H9 (cell line): ENCODE data around the gene SLC34A1. TPM values are rescaled to one million over a fixed set of nuclear protein-coding genes. Genes with fewer than 3 reads are reported as not detected.
A peak's percentile ranks its signal among the peaks of the same experiment; 100 is the strongest.

ENCODE experiments used
- DNase-seq: peaks from one replicate; pipeline ENCODE4 v3.0.0-alpha.2; 2017
- H2AFZ ChIP-seq: one replicate; pipeline ENCODE4 v1.6.1; 2013; ENCODE audit warnings: mild to moderate bottlenecking, low read length, control low read depth, moderate library complexity
- H2AK5ac ChIP-seq: 2 replicates; pipeline ENCODE4 v1.6.1; 2013; ENCODE audit warnings: low read length, control low read depth, mixed read lengths; ENCODE audit not compliant: insufficient read length
- H2BK120ac ChIP-seq: one replicate; pipeline ENCODE4 v1.6.1; 2013; ENCODE audit warnings: low read depth, mild to moderate bottlenecking, low read length, control low read depth, inconsistent platforms; ENCODE audit not compliant: poor library complexity, severe bottlenecking
- H2BK12ac ChIP-seq: 2 replicates; pipeline ENCODE4 v1.6.1; 2013; ENCODE audit warnings: low read length, control low read depth, mixed read lengths, low read depth; ENCODE audit not compliant: insufficient read length
- H2BK15ac ChIP-seq: 2 replicates; pipeline ENCODE4 v1.6.1; 2013; ENCODE audit warnings: low read depth, low read length, control low read depth
- H2BK20ac ChIP-seq: one replicate; pipeline ENCODE4 v1.6.1; 2013; ENCODE audit warnings: low read depth, mild to moderate bottlenecking, low read length, control low read depth, inconsistent platforms; ENCODE audit not compliant: poor library complexity, severe bottlenecking
- H2BK5ac ChIP-seq: 2 replicates; pipeline ENCODE4 v1.6.1; 2013; ENCODE audit warnings: low read length, control low read depth, mixed read lengths; ENCODE audit not compliant: insufficient read length
- H3K14ac ChIP-seq: 2 replicates; pipeline ENCODE4 v1.6.1; 2013; ENCODE audit warnings: low read length, control low read depth; ENCODE audit not compliant: insufficient read depth
- H3K18ac ChIP-seq: 2 replicates; pipeline ENCODE4 v1.6.1; 2013; ENCODE audit warnings: low read depth, mild to moderate bottlenecking, mixed read lengths, low read length, control low read depth; ENCODE audit not compliant: insufficient read length
- H3K23ac ChIP-seq: 2 replicates; pipeline ENCODE4 v1.6.1; 2013; ENCODE audit warnings: low read length, control low read depth, mixed read lengths, low read depth; ENCODE audit not compliant: insufficient read length
- H3K23me2 ChIP-seq: 2 replicates; pipeline ENCODE4 v1.6.1; 2013; ENCODE audit warnings: low read depth, mild to moderate bottlenecking, mixed read lengths, low read length, control low read depth; ENCODE audit not compliant: insufficient read length, poor library complexity, severe bottlenecking
- H3K27ac ChIP-seq: 2 replicates; pipeline ENCODE4 v1.5.1; 2013; ENCODE audit warnings: low read length, control low read depth, mixed read lengths, low read depth; ENCODE audit not compliant: insufficient read length
- H3K27me3 ChIP-seq: 2 replicates; pipeline ENCODE4 v1.6.1; 2013; ENCODE audit warnings: low read length, control low read depth, inconsistent platforms; ENCODE audit not compliant: insufficient read depth
- H3K4ac ChIP-seq: 2 replicates; pipeline ENCODE4 v1.6.1; 2013; ENCODE audit warnings: low read depth, mild to moderate bottlenecking, control low read depth, inconsistent platforms, low read length, moderate library complexity
- H3K4me1 ChIP-seq: 2 replicates; pipeline ENCODE4 v1.6.1; 2013; ENCODE audit warnings: low read length, control low read depth, inconsistent platforms; ENCODE audit not compliant: insufficient read depth
- H3K4me2 ChIP-seq: 2 replicates; pipeline ENCODE4 v1.6.1; 2013; ENCODE audit warnings: low read length, control low read depth, mixed read lengths; ENCODE audit not compliant: insufficient read length, insufficient read depth
- H3K56ac ChIP-seq: 2 replicates; pipeline ENCODE4 v1.6.1; 2013; ENCODE audit warnings: low read depth, mild to moderate bottlenecking, mixed read lengths, low read length, control low read depth; ENCODE audit not compliant: insufficient read length
- H3K79me1 ChIP-seq: 2 replicates; pipeline ENCODE4 v1.6.1; 2013; ENCODE audit warnings: low read depth, mild to moderate bottlenecking, moderate library complexity, low read length, control low read depth, inconsistent platforms; ENCODE audit not compliant: insufficient read depth, poor library complexity, severe bottlenecking
- H3K79me2 ChIP-seq: 2 replicates; pipeline ENCODE4 v1.6.1; 2013; ENCODE audit warnings: low read length, control low read depth, inconsistent platforms; ENCODE audit not compliant: insufficient read depth
- H3K9ac ChIP-seq: 2 replicates; pipeline ENCODE4 v1.6.1; 2013; ENCODE audit warnings: low read length, control low read depth, mixed read lengths; ENCODE audit not compliant: insufficient read length; ENCODE audit errors: extremely low read depth
- H3K9me3 ChIP-seq: one replicate; pipeline ENCODE4 v1.6.1; 2013; ENCODE audit warnings: low read depth, low read length, inconsistent platforms; ENCODE audit not compliant: control insufficient read depth
- H3T11ph ChIP-seq: one replicate; pipeline ENCODE4 v1.6.1; 2013; ENCODE audit warnings: mild to moderate bottlenecking, low read length, control low read depth, inconsistent platforms
- H4K20me1 ChIP-seq: one replicate; pipeline ENCODE4 v1.6.1; 2013; ENCODE audit not compliant: control insufficient read depth, insufficient read length, insufficient read depth
- H4K5ac ChIP-seq: 2 replicates; pipeline ENCODE4 v1.6.1; 2013; ENCODE audit warnings: low read depth, mild to moderate bottlenecking, mixed read lengths, low read length, control low read depth; ENCODE audit not compliant: insufficient read length
- H4K8ac ChIP-seq: replicated peaks from 2 replicates; pipeline ENCODE4 v1.6.1; 2013; ENCODE audit warnings: low read length, control low read depth, mixed read lengths, low read depth; ENCODE audit not compliant: insufficient read length
- H4K91ac ChIP-seq: 2 replicates; pipeline ENCODE4 v1.6.1; 2013; ENCODE audit warnings: low read depth, mild to moderate bottlenecking, moderate library complexity, mixed read lengths, low read length, control low read depth; ENCODE audit not compliant: insufficient read length
- H3K27ac Mint-ChIP-seq, 3 experiments: 2 replicates in 2 of 3; 3 replicates in 1 of 3; pipeline ENCODE4 v1.8.0; 2020 to 2021; ENCODE audit warnings: mixed read lengths in 3 of 3, mild to moderate bottlenecking in 1 of 3, moderate library complexity in 1 of 3
- H3K27me3 Mint-ChIP-seq: 2 replicates; pipeline ENCODE4 v1.8.0; 2021; ENCODE audit warnings: low read depth, mild to moderate bottlenecking, moderate library complexity, mixed read lengths
- H3K36me3 Mint-ChIP-seq, 3 experiments: 2 replicates in 2 of 3; 3 replicates in 1 of 3; pipeline ENCODE4 v1.8.0; 2020 to 2021; ENCODE audit warnings: low read depth in 3 of 3, mixed read lengths in 3 of 3; ENCODE audit not compliant: insufficient read depth in 1 of 3
- H3K4me1 Mint-ChIP-seq, 2 experiments: 2 replicates each; pipeline ENCODE4 v1.8.0; 2020; ENCODE audit warnings: mixed read lengths in 2 of 2
- H3K4me3 Mint-ChIP-seq, 2 experiments: 2 replicates in 1 of 2; 3 replicates in 1 of 2; pipeline ENCODE4 v1.8.0; 2020 to 2021; ENCODE audit warnings: mild to moderate bottlenecking in 2 of 2, mixed read lengths in 2 of 2, moderate library complexity in 1 of 2
- H3K9me3 Mint-ChIP-seq, 2 experiments: 2 replicates in 1 of 2; 3 replicates in 1 of 2; pipeline ENCODE4 v1.8.0; 2020; ENCODE audit warnings: mild to moderate bottlenecking in 2 of 2, mixed read lengths in 2 of 2, moderate library complexity in 1 of 2
- WGBS: extraction: QIAGEN DNeasy Blood & Tissue Kit; methylation state at CpG from one replicate; pipeline ENCODE4 v1.1.7; 2013; ENCODE audit warnings: missing lambda C conversion rate, low lambda C conversion rate, mixed read lengths; ENCODE audit not compliant: insufficient read length; ENCODE audit errors: extremely low coverage; 5-methylcytosine and 5-hydroxymethylcytosine counted together
- total RNA-seq: library from RNA; stranded (reverse); gene quantifications from 2 replicates; pipeline ENCODE4 v1.2.1, GENCODE V29; 2021
- TF ChIP-seq, protein P1 (sequence below): fragments of 200-600 bp; sonication (generic); conservative IDR thresholded peaks from 3 replicates; pipeline ENCODE4 v1.8.0; 2021; ENCODE audit warnings: antibody characterized with exemption, mild to moderate bottlenecking

SLC34A1 gene
- total RNA-seq, 1 experiment from 2014 or later: not detected

DNA sequence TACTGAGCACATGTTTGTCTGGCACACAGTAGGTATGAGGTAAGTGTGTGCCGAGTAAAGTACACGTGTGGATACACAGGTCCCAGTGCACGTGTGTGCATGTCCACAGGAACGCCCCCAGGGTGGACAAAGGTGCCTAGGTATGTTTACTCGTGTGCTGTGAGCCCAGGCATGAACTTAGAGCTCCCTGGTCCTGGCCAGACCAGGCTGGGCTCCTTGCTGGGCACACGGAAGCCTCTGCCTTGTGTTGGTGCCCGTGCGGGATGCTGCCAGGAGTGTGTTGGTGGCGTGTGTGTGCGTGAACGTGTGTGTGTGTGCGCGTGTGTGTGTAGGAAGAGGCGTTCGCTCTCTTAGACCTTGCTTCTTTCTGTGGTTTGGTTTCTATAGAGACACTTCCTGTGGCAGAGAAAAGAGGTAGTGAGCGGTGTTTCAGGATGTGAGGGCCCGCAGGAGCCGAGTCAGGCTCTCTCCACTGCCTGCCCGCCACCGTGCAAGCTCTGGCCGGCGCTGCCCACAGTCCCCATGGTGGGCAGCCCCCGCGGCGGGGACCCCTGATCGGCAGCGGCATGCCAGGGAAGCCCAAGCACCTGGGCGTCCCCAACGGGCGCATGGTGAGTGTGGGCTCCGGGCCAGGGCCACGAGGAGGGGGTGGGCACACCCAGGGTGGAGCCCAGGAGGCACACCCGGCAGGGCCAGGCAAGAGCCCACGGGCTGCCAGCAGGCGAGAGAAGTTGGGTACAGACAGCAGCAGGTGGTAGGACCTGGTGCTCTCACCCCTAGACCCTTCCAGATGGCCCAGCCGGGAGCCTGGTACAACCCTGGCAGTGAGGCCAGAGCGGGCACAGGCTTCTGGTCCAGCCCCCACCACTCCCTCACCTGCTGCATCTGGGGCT lies 26.5 kb upstream of the SLC34A1 start, which contains the start of gene RGS14:
Gene RGS14 (plus strand): TSS at position 466 of the 893 bp plus-strand sequence. CDS start 101 bp downstream, at position 567.
- Histone ChIP-seq H3K23ac (no peak within 1 kb of the TSS), H3K4me2 (no peak within 1 kb of the TSS), H3K9me3 (no peaks in the 10 kb centered on the region), H2BK12ac (no peak within 1 kb of the TSS), H2BK120ac (no peak within 1 kb of the TSS), H2BK5ac (no peak within 1 kb of the TSS), H3K9ac (no peak within 1 kb of the TSS), H3K18ac (no peak within 1 kb of the TSS), H4K8ac (no peak within 1 kb of the TSS), H4K20me1 (no peaks in the 10 kb centered on the region), H3K14ac (no peak within 1 kb of the TSS; the same call in 1 of the 2 replicates), H4K91ac (no peak within 1 kb of the TSS), H3K4me1 (peaks cover 4% of the 10 kb centered on the region; the same call in 1 of the 2 replicates), H3K27me3 (no peaks in the 10 kb centered on the region), H3K56ac (no peak within 1 kb of the TSS), H2AK5ac (no peak within 1 kb of the TSS), H3K79me2 (no peaks in the 10 kb centered on the region), H3T11ph (no peak within 1 kb of the TSS), H3K4ac (no peak within 1 kb of the TSS), H2AFZ (no peak within 1 kb of the TSS), H3K27ac (no peak within 1 kb of the TSS), H3K79me1 (no peaks in the 10 kb centered on the region), H2BK20ac (no peak within 1 kb of the TSS), H3K23me2 (no peaks in the 10 kb centered on the region), H2BK15ac (no peak within 1 kb of the TSS), H4K5ac (no peak within 1 kb of the TSS)
- peaks cover 58% of the 10 kb centered on the region for H3K27me3 Mint-ChIP-seq
- DNase-seq: no peak
- H3K9me3 Mint-ChIP-seq: peaks cover 3 to 4% of the 10 kb centered on the region in 2 experiments; a peak in 4 of 5 replicates
- H3K4me3 Mint-ChIP-seq: peak within 1 kb of the TSS in 1 of 2 experiments; percentile 6; a peak in 1 of 5 replicates
- no CpG with 5 or more reads among the region's 37 CpGs for WGBS
- TF ChIP-seq, protein P1, sequence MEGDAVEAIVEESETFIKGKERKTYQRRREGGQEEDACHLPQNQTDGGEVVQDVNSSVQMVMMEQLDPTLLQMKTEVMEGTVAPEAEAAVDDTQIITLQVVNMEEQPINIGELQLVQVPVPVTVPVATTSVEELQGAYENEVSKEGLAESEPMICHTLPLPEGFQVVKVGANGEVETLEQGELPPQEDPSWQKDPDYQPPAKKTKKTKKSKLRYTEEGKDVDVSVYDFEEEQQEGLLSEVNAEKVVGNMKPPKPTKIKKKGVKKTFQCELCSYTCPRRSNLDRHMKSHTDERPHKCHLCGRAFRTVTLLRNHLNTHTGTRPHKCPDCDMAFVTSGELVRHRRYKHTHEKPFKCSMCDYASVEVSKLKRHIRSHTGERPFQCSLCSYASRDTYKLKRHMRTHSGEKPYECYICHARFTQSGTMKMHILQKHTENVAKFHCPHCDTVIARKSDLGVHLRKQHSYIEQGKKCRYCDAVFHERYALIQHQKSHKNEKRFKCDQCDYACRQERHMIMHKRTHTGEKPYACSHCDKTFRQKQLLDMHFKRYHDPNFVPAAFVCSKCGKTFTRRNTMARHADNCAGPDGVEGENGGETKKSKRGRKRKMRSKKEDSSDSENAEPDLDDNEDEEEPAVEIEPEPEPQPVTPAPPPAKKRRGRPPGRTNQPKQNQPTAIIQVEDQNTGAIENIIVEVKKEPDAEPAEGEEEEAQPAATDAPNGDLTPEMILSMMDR: no peak
- H3K27ac Mint-ChIP-seq: peak within 1 kb of the TSS in 1 of 3 experiments; percentile 40; a peak in 2 of 7 replicates
- peaks cover 9 to 13% of the 10 kb centered on the region in 2 experiments for H3K4me1 Mint-ChIP-seq
- H3K36me3 Mint-ChIP-seq: no peaks in the 10 kb centered on the region
